Astrocyte of the cerebellum (primary cell): ENCODE measurements around the gene MBL2.

ENCODE experiments used
- DNase-seq: peaks from one replicate; pipeline ENCODE4 v3.0.0-alpha.2; 2011; ENCODE audit warnings: low read depth
- H3K4me3 ChIP-seq: 2 replicates; pipeline ENCODE4 v1.5.1; 2011; ENCODE audit warnings: mild to moderate bottlenecking, low read depth, low read length, moderate library complexity
- CTCF ChIP-seq: IDR thresholded peaks from 2 replicates; pipeline ENCODE4 v1.5.1; 2012; ENCODE audit warnings: low read length, low read depth, moderate library complexity, mild to moderate bottlenecking; ENCODE audit errors: missing control alignments
- in situ Hi-C: cut with HindIII; loops from 2 replicates; pipeline ENCODE4 v1.10.0; 2017; ENCODE audit warnings: low sequenced_read_pairs

Gene MBL2

GRCh38 chr10:52762088-52762487 is 10.5 kb downstream of the MBL2 start:
- H3K4me3 ChIP-seq = no peak overlapping the region
- DNase-seq = no peak
- in situ Hi-C loops = no loop called here
- TF ChIP-seq CTCF = no peak

GRCh38 chr10:52759154-52759553 is 13.4 kb downstream of the MBL2 start:
- H3K4me3 ChIP-seq = no peak overlapping the region
- DNase-seq = no peak
- no peak for TF ChIP-seq CTCF
- in situ Hi-C loops = no loop called here

GRCh38 chr10:52758406-52758805 is 14.2 kb downstream of the MBL2 start:
- no peak for TF ChIP-seq CTCF
- DNase-seq = no peak
- H3K4me3 ChIP-seq = no peak overlapping the region
- in situ Hi-C loops = no loop called here

- no peak for TF ChIP-seq CTCF
- no peak for DNase-seq
- H3K4me3 ChIP-seq = no peak overlapping the region
- in situ Hi-C loops = no loop called here
Measured at GRCh38 chr10:52757773-52758172, 14.8 kb downstream of the MBL2 start.

- DNase-seq = no peak
- H3K4me3 ChIP-seq = no peak overlapping the region
- in situ Hi-C loops = no loop called here
- TF ChIP-seq CTCF = no peak
Measured at GRCh38 chr10:52756966-52757365, 15.6 kb downstream of the MBL2 start.

- DNase-seq = no peak
- no peak for TF ChIP-seq CTCF
- in situ Hi-C loops = no loop called here
- no peak overlapping the region for H3K4me3 ChIP-seq
Measured at GRCh38 chr10:52756295-52756694, 16.3 kb downstream of the MBL2 start.
